Esophagus muscularis mucosa (tissue), 4 donors: ENCODE measurements around the gene PKN2. TPM values are rescaled to one million over a fixed set of nuclear protein-coding genes. Genes with fewer than 3 reads are reported as not detected.
A peak's percentile ranks its signal among the peaks of the same experiment; 100 is the strongest.

ENCODE experiments used
- DNase-seq: peaks from one replicate; pipeline ENCODE4 v3.0.0-alpha.2; 2017; ENCODE audit errors: extremely low spot score
- H3K27ac ChIP-seq, 4 donors: fragments of 200-600 bp; sonication (generic); replicated peaks in 1 of 4; 1 replicate in 3 of 4; 2 replicates in 1 of 4; pipeline ENCODE4 v1.5.1; 2016 to 2019; ENCODE audit warnings: mild to moderate bottlenecking in 1 of 4
- H3K27me3 ChIP-seq, 4 donors: fragments of 200-600 bp; sonication (generic); one replicate each; pipeline versions ENCODE4 v1.5.1 to v1.6.0; 2016 to 2019
- H3K36me3 ChIP-seq, 4 donors: fragments of 200-600 bp; sonication (generic); one replicate each; pipeline ENCODE4 v1.5.1; 2016 to 2019
- H3K4me1 ChIP-seq, 4 donors: fragments of 200-600 bp; sonication (generic); one replicate each; pipeline ENCODE4 v1.5.1; 2016 to 2019
- H3K4me3 ChIP-seq, 4 donors: fragments of 200-600 bp; sonication (generic); 1 replicate in 2 of 4; 2 replicates in 2 of 4; pipeline ENCODE4 v1.5.1; 2016 to 2019; ENCODE audit warnings: mild to moderate bottlenecking in 4 of 4, moderate library complexity in 1 of 4
- H3K9me3 ChIP-seq, 4 donors: fragments of 200-600 bp; sonication (generic); 1 replicate in 3 of 4; 2 replicates in 1 of 4; pipeline ENCODE4 v1.5.1; 2016 to 2019
- CTCF ChIP-seq, 3 experiments: fragments of 200-600 bp in 2 of 3; fragments of 450-650 bp in 1 of 3; sonication (generic) in 2 of 3; IDR thresholded peaks; one replicate each; pipeline ENCODE4 v1.5.1; 2017 to 2019; ENCODE audit warnings: antibody characterized with exemption in 3 of 3, mild to moderate bottlenecking in 2 of 3, moderate library complexity in 1 of 3
- EP300 ChIP-seq: sonication (generic); formaldehyde crosslinking; IDR thresholded peaks from one replicate; pipeline ENCODE4 v1.6.1; 2017; ENCODE audit warnings: antibody characterized with exemption
- POLR2A ChIP-seq: fragments of 450-650 bp; IDR thresholded peaks from one replicate; pipeline ENCODE4 v1.6.1; 2017; ENCODE audit warnings: antibody characterized with exemption, moderate library complexity, mild to moderate bottlenecking, low read depth
- POLR2AphosphoS5 ChIP-seq, 2 donors: sonication (generic); formaldehyde crosslinking; IDR thresholded peaks; one replicate each; pipeline ENCODE4 v1.6.1; 2017; ENCODE audit warnings: antibody characterized with exemption in 2 of 2
- WGBS: methylation state at CpG from one replicate; pipeline ENCODE4 v1.1.5; 2018; 5-methylcytosine and 5-hydroxymethylcytosine counted together
- intact Hi-C: fragments of 100-400 bp; cut with DNase I; formaldehyde crosslinking; loops from one replicate; pipeline ENCODE4 v1.15.1; 2023
- total RNA-seq, 4 donors: library from RNA; depleted of rRNA; stranded (reverse); fragments of >200 nt; gene quantifications; one replicate each; pipeline versions ENCODE4 v1.1.0 to v1.2.1, GENCODE V29; 2016

PKN2 gene
- total RNA-seq, 4 donors from 2014 or later = 27.2 to 39.9 (median 34.3) TPM

DNA sequence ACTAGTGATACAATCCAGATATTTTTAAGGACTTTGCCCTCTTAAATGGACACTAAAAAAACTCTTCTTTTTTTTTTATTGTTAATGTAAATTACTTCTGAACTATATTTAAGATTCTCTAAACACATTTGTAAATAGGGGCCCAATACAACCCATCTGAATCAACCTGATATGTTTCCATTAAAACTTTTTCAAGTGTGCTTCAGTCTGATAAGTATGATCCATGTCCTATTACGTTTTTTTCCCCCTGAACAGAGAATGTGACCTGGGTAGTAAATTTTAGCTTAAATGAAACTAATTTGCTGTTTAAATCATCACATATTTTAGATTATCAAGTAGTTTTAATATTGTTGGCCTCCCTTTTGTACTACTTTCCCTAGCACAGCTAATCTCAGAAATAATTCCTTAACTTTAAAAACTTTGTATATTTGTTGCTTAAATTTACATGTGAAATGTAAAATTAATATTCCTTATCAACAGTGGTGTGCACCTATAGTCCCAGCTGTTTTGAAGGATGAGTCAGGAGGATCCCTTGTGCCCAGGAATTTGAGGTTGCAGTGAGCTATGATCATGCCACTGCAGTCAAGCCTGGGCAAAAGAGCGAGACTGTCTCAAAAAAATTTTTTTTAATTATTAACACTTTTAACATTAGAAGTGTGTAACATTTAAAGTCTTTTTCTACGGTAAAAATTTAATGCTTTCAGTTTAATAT lies 3.0 kb upstream of the PKN2 start:
- Histone ChIP-seq H3K9me3 (no peaks in the 10 kb centered on the region), H3K4me1 (peaks cover 19 to 21% (median 20%) of the 10 kb centered on the region in 4 donors), H3K27me3 (no peaks in the 10 kb centered on the region), H3K36me3 (no peaks in the 10 kb centered on the region), H3K27ac (no peak overlapping the region), H3K4me3 (no peak overlapping the region)
- TF ChIP-seq EP300 (no peak), POLR2AphosphoS5 (IDR thresholded peaks at IDR 0.05) (no peak), CTCF (IDR thresholded peaks at IDR 0.05) (no peak), POLR2A (no peak)
- intact Hi-C loops = loop anchor here (10.0 kb wide), 1 partner anchor 204 kb away; no protein-coding TSS in a partner anchor
- DNase-seq = no peak
- WGBS = 96% methylated on average over 3 of the region's 3 CpGs

GRCh38 chr1:88684482-88685258 lies 597 bp downstream of the PKN2 start:
- peak overlapping the region; percentile 94 to 98 (median 96) for H3K27ac ChIP-seq
- H3K36me3 ChIP-seq = no peaks in the 10 kb centered on the region
- WGBS = under 1% methylated on average over 43 of the region's 58 CpGs
- intact Hi-C loops = loop anchor here (2.0 to 10.0 kb wide), 2 partner anchors 46 to 200 kb away; no protein-coding TSS in a partner anchor
- H3K27me3 ChIP-seq = no peaks in the 10 kb centered on the region
- H3K4me1 ChIP-seq = peaks cover 32 to 44% (median 38%) of the 10 kb centered on the region in 4 donors
- no peak for TF ChIP-seq POLR2AphosphoS5 (IDR thresholded peaks at IDR 0.05)
- no peak for TF ChIP-seq CTCF (IDR thresholded peaks at IDR 0.05)
- no peak for TF ChIP-seq POLR2A
- TF ChIP-seq EP300 = no peak
- H3K4me3 ChIP-seq = peak overlapping the region; percentile 94 to 98 (median 98)
- H3K9me3 ChIP-seq = no peaks in the 10 kb centered on the region
- DNase-seq = no peak

GRCh38 chr1:88685259-88685620 lies 1.2 kb downstream of the PKN2 start:
- 0% methylated on average over 7 of the region's 7 CpGs for WGBS
- H3K27me3 ChIP-seq = no peaks in the 10 kb centered on the region
- H3K4me3 ChIP-seq = peak overlapping the region; percentile 94 to 98 (median 98)
- peaks cover 32 to 44% (median 38%) of the 10 kb centered on the region in 4 donors for H3K4me1 ChIP-seq
- DNase-seq = no peak
- H3K27ac ChIP-seq = peak overlapping the region; percentile 94 to 98 (median 96)
- no peaks in the 10 kb centered on the region for H3K36me3 ChIP-seq
- no peaks in the 10 kb centered on the region for H3K9me3 ChIP-seq
- TF ChIP-seq EP300 (no peak), POLR2AphosphoS5 (IDR thresholded peaks at IDR 0.05) (no peak), CTCF (IDR thresholded peaks at IDR 0.05) (no peak), POLR2A (no peak)
- intact Hi-C loops = loop anchor here (2.0 to 10.0 kb wide), 2 partner anchors 46 to 200 kb away; no protein-coding TSS in a partner anchor

DNA sequence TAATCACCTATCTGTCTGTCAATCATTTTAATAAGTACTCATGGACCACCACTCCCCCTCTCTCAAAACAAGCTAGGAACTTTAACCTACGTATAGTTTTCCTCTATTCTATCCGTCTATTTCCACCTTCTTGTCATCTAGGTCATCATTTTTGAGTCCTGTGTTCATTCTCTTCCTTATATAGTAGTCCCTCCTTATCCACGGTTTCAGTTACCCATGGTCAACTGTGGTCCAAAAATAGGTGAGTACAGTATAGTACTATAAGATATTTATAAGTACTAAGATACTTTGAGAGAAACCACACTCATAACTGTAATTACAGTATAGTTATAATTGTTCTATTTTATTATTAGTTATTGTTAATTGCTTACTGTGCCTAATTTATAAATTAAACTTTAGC lies 7.5 kb downstream of the PKN2 start:
- Histone ChIP-seq H3K27ac (no peak overlapping the region), H3K36me3 (no peaks in the 10 kb centered on the region), H3K4me1 (peaks cover 9 to 37% (median 22%) of the 10 kb centered on the region in 4 donors), H3K4me3 (no peak overlapping the region), H3K9me3 (no peaks in the 10 kb centered on the region), H3K27me3 (no peaks in the 10 kb centered on the region)
- no peak for TF ChIP-seq CTCF (IDR thresholded peaks at IDR 0.05)
- no peak for TF ChIP-seq POLR2A
- intact Hi-C loops = no loop called here
- DNase-seq = no peak
- 63% methylated on average over 3 of the region's 3 CpGs for WGBS
